GM12874 (cell line): Measurements from ENCODE around the gene PCOLCE2.

Experiments
- TF ChIP-seq, protein P1 (sequence below): IDR thresholded peaks from 2 replicates; pipeline ENCODE4 v1.5.1; 2011; ENCODE audit warnings: low read depth, mild to moderate bottlenecking, control low read depth, low read length, moderate library complexity; ENCODE audit not compliant: insufficient read depth

The PCOLCE2 gene

DNA sequence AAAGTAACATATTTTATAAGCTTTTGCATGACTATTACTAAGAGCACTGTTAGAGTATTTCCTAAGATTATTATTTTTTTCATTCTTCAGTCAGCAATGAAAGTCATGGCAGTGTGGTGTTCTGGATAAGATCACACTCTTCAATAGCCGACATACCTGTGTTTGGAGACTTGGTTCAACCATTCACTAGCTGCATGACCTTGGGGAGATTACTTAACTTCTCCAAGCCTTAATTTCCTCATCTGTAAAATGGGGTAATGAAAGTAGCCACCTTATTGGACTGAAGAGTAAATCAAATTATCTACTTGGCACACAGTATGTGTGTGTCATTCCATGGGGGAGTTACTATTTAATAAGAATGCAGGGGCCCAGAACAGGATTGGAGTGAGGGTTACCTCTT, 24.5 kb upstream of the PCOLCE2 start:
- TF ChIP-seq, protein P1, sequence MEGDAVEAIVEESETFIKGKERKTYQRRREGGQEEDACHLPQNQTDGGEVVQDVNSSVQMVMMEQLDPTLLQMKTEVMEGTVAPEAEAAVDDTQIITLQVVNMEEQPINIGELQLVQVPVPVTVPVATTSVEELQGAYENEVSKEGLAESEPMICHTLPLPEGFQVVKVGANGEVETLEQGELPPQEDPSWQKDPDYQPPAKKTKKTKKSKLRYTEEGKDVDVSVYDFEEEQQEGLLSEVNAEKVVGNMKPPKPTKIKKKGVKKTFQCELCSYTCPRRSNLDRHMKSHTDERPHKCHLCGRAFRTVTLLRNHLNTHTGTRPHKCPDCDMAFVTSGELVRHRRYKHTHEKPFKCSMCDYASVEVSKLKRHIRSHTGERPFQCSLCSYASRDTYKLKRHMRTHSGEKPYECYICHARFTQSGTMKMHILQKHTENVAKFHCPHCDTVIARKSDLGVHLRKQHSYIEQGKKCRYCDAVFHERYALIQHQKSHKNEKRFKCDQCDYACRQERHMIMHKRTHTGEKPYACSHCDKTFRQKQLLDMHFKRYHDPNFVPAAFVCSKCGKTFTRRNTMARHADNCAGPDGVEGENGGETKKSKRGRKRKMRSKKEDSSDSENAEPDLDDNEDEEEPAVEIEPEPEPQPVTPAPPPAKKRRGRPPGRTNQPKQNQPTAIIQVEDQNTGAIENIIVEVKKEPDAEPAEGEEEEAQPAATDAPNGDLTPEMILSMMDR = no peak

- TF ChIP-seq, protein P1 = no peak
Measured at GRCh38 chr3:142912402-142913172, 23.7 kb upstream of the PCOLCE2 start.

DNA sequence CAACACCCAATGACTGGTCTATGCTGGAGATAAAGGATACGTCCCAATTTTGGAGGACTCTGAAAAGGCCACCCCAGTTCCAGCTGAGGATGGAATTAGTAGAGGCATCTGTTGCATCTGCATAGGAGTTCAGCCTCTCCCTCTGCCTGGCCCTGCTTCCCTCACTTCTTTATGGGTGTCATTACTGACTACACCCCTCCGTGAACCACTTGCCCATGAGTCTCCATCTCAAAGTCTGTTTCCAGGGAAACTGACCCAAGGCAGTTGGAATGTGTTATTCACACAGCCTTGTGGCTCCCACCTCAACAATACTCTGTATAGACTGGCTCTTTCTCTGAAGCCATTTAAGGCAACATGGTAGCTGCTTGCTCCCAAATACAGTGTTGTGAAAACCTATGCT, 21.4 kb upstream of the PCOLCE2 start:
- TF ChIP-seq, protein P1 = no peak

DNA sequence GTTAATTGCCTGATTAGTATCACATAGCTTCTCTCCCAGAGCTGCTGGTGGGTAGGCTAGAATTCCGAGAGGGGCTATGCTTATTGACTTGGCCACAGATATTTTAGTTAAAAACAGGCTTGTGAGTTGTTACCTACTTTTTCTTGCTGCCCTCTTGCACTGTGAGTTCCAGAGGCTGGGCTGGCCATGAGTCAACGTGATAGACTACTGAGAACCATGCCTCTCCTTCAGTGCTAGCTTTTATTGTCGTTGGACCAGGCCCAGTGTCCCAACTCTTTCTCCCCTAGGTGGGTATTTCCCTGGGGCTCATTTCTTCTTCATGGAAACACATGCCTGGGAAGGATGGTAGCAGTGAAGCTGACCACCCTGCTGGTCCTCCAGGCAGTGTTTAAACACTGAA, 20.4 kb upstream of the PCOLCE2 start:
- TF ChIP-seq, protein P1 = no peak

GRCh38 chr3:142907996-142908395, 19.1 kb upstream of the PCOLCE2 start:
- TF ChIP-seq, protein P1 = no peak

GRCh38 chr3:142904639-142905436, 16.0 kb upstream of the PCOLCE2 start:
- TF ChIP-seq, protein P1 = 0 out of 2 replicates have a peak, but pooled peaks have one; percentile 4

- TF ChIP-seq, protein P1 = no peak
Measured at GRCh38 chr3:142902356-142902755, 13.5 kb upstream of the PCOLCE2 start.
